A549 (cell line): ENCODE results near the gene SATB2.

Experiments used
- MAZ ChIP-seq: fragments of 150-350 bp; IDR thresholded peaks from 2 replicates; pipeline ENCODE4 v1.6.1; 2014; ENCODE audit warnings: antibody characterized with exemption, low read depth, low read length, borderline replicate concordance
- NFE2L2 ChIP-seq: fragments of 150-350 bp; conservative IDR thresholded peaks from 2 replicates; pipeline ENCODE4 v1.6.1; 2014; ENCODE audit warnings: low read length
- SREBF2 ChIP-seq: fragments of 450-650 bp; IDR thresholded peaks from 2 replicates; pipeline ENCODE4 v1.6.1; 2014; ENCODE audit warnings: mild to moderate bottlenecking, moderate library complexity
- TP53 ChIP-seq: fragments of 250-450 bp; sonication (Bioruptor Pico); IDR thresholded peaks from 2 replicates; pipeline ENCODE4 v1.5.0; 2021; ENCODE audit warnings: mild to moderate bottlenecking, moderate library complexity
- ZFP36 ChIP-seq: fragments of 450-650 bp; IDR thresholded peaks from 2 replicates; pipeline ENCODE4 v1.6.1; 2014; ENCODE audit warnings: borderline replicate concordance; ENCODE audit not compliant: partially characterized antibody
- TF ChIP-seq, protein P1 (sequence below): fragments of >200 bp; sonication (Bioruptor Twin); formaldehyde crosslinking; IDR thresholded peaks from 3 replicates; pipeline ENCODE4 v1.5.1; 2016
- TF ChIP-seq, protein P2 (sequence below): IDR thresholded peaks from 2 replicates; pipeline ENCODE4 v1.6.1; 2012; ENCODE audit warnings: low read depth, borderline replicate concordance

GRCh38 chr2:199329466-199329865, 128.3 kb downstream of the SATB2 start:
- TF ChIP-seq ZFP36 = no peak
- TF ChIP-seq SREBF2 = no peak
- TF ChIP-seq NFE2L2 = no peak
- TF ChIP-seq, protein P1, sequence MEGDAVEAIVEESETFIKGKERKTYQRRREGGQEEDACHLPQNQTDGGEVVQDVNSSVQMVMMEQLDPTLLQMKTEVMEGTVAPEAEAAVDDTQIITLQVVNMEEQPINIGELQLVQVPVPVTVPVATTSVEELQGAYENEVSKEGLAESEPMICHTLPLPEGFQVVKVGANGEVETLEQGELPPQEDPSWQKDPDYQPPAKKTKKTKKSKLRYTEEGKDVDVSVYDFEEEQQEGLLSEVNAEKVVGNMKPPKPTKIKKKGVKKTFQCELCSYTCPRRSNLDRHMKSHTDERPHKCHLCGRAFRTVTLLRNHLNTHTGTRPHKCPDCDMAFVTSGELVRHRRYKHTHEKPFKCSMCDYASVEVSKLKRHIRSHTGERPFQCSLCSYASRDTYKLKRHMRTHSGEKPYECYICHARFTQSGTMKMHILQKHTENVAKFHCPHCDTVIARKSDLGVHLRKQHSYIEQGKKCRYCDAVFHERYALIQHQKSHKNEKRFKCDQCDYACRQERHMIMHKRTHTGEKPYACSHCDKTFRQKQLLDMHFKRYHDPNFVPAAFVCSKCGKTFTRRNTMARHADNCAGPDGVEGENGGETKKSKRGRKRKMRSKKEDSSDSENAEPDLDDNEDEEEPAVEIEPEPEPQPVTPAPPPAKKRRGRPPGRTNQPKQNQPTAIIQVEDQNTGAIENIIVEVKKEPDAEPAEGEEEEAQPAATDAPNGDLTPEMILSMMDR = no peak
- TF ChIP-seq TP53 (CRISPR knock-in tag) = no peak
- TF ChIP-seq MAZ = no peak
- TF ChIP-seq, protein P2, sequence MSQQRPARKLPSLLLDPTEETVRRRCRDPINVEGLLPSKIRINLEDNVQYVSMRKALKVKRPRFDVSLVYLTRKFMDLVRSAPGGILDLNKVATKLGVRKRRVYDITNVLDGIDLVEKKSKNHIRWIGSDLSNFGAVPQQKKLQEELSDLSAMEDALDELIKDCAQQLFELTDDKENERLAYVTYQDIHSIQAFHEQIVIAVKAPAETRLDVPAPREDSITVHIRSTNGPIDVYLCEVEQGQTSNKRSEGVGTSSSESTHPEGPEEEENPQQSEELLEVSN = no peak
